A549 (cell line): ENCODE results near the gene SLC17A5. TPM values are rescaled to one million over a fixed set of nuclear protein-coding genes. Genes with fewer than 3 reads are reported as not detected.

Source experiments
- ATAC-seq, 2 experiments: fragments of 200-7000 bp in 1 of 2; fragments of >200 bp in 1 of 2; cut with Nextera tagmentation in 1 of 2; cut with Tn5 transposase in 1 of 2; 3 replicates each; pipeline versions ENCODE4 v1.8.0 to v1.9.1; 2018 to 2020; ENCODE audit warnings: mild to moderate bottlenecking in 1 of 2, moderate library complexity in 1 of 2
- CTCF ChIA-PET: fragments of 300-600 bp; sonication (Branson Sonifier 250); formaldehyde crosslinking; extraction: SDS; loops from one replicate; lab custom pipeline; 2021; ENCODE audit warnings: antibody characterized with exemption, inconsistent platforms; lab: Yijun Ruan, JAX
- POLR2A ChIA-PET: fragments of 350-600 bp; formaldehyde crosslinking; extraction: SDS; loops from one replicate; lab custom pipeline; 2021; ENCODE audit warnings: antibody characterized with exemption, inconsistent platforms; lab: Yijun Ruan, JAX
- DNase-seq, 2 experiments: peaks; one replicate each; pipeline versions ENCODE4 v3.0.0 to v3.0.0-alpha.2; 2011 to 2016; ENCODE audit warnings: low read depth in 1 of 2, low spot score in 1 of 2
- FAIRE-seq: peaks from 2 replicates; lab custom pipeline; 2011; peaks lifted over from hg19 to GRCh38; lab: Jason Lieb, UNC
- H3K27ac ChIP-seq, 2 experiments: fragments of >200 bp; sonication (Bioruptor Twin); formaldehyde crosslinking; 3 replicates each; pipeline ENCODE4 v1.5.1; 2016 to 2017
- H3K4me1 ChIP-seq: fragments of >200 bp; sonication (Bioruptor Twin); formaldehyde crosslinking; 3 replicates; pipeline ENCODE4 v1.6.1; 2016
- H3K4me2 ChIP-seq: fragments of >200 bp; sonication (Bioruptor Twin); formaldehyde crosslinking; 3 replicates; pipeline ENCODE4 v1.6.1; 2016
- H3K4me3 ChIP-seq: fragments of >200 bp; sonication (Bioruptor Twin); formaldehyde crosslinking; 3 replicates; pipeline ENCODE4 v1.5.1; 2016
- H3K9me3 ChIP-seq: fragments of >200 bp; sonication (Bioruptor Twin); formaldehyde crosslinking; 3 replicates; pipeline ENCODE4 v1.6.1; 2016
- CBX2 ChIP-seq: fragments of 200-600 bp; sonication (generic); IDR thresholded peaks from 2 replicates; pipeline ENCODE4 v1.6.1; 2016; ENCODE audit warnings: low read depth, mild to moderate bottlenecking, borderline replicate concordance
- CBX8 ChIP-seq: fragments of 200-600 bp; sonication (generic); IDR thresholded peaks from 2 replicates; pipeline ENCODE4 v1.6.1; 2016
- CHD2 ChIP-seq: fragments of 150-350 bp; IDR thresholded peaks from 2 replicates; pipeline ENCODE4 v1.6.1; 2014; ENCODE audit warnings: low read length; ENCODE audit not compliant: partially characterized antibody
- CHD4 ChIP-seq: fragments of 200-600 bp; sonication (generic); IDR thresholded peaks from 2 replicates; pipeline ENCODE4 v1.6.1; 2016; ENCODE audit warnings: antibody characterized with exemption, mild to moderate bottlenecking, borderline replicate concordance
- EHF ChIP-seq: fragments of 250-450 bp; sonication (Bioruptor Pico); IDR thresholded peaks from 2 replicates; pipeline ENCODE4 v1.5.0; 2020; ENCODE audit warnings: mild to moderate bottlenecking
- EHMT2 ChIP-seq: fragments of 200-600 bp; sonication (generic); IDR thresholded peaks from 2 replicates; pipeline ENCODE4 v1.6.1; 2016; ENCODE audit warnings: antibody characterized with exemption, low read depth, mild to moderate bottlenecking, moderate library complexity
- FOSB ChIP-seq: fragments of 250-450 bp; sonication (Bioruptor Pico); IDR thresholded peaks from 2 replicates; pipeline ENCODE4 v1.5.0; 2020; ENCODE audit warnings: mild to moderate bottlenecking, moderate library complexity
- FOSL2 ChIP-seq, 2 experiments: fragments of 450-650 bp in 1 of 2; fragments of >200 bp in 1 of 2; sonication (Bioruptor Twin) in 1 of 2; formaldehyde crosslinking; IDR thresholded peaks; 2 replicates each; pipeline versions ENCODE4 v1.5.0 to v1.6.1; 2016 to 2020; ENCODE audit warnings: mild to moderate bottlenecking in 1 of 2, moderate library complexity in 1 of 2
- HDAC2 ChIP-seq: fragments of 200-600 bp; sonication (generic); IDR thresholded peaks from 2 replicates; pipeline ENCODE4 v1.6.1; 2016
- JUNB ChIP-seq: fragments of >200 bp; sonication (Bioruptor Twin); formaldehyde crosslinking; IDR thresholded peaks from 2 replicates; pipeline ENCODE4 v1.6.1; 2016
- KDM5A ChIP-seq: fragments of 200-600 bp; sonication (generic); IDR thresholded peaks from 2 replicates; pipeline ENCODE4 v1.6.1; 2016; ENCODE audit warnings: antibody characterized with exemption, mild to moderate bottlenecking
- MAZ ChIP-seq: fragments of 150-350 bp; IDR thresholded peaks from 2 replicates; pipeline ENCODE4 v1.6.1; 2014; ENCODE audit warnings: antibody characterized with exemption, low read depth, low read length, borderline replicate concordance
- NFE2L2 ChIP-seq: fragments of 150-350 bp; conservative IDR thresholded peaks from 2 replicates; pipeline ENCODE4 v1.6.1; 2014; ENCODE audit warnings: low read length
- NPAS2 ChIP-seq: fragments of 250-450 bp; sonication (Bioruptor Pico); IDR thresholded peaks from 2 replicates; pipeline ENCODE4 v1.8.0; 2022; ENCODE audit warnings: mild to moderate bottlenecking, moderate library complexity, borderline replicate concordance
- NR3C1 ChIP-seq: fragments of >200 bp; sonication (Bioruptor Twin); formaldehyde crosslinking; IDR thresholded peaks from 3 replicates; pipeline ENCODE4 v1.6.1; 2017
- PHF8 ChIP-seq: fragments of 200-600 bp; sonication (generic); IDR thresholded peaks from 2 replicates; pipeline ENCODE4 v1.6.1; 2016; ENCODE audit warnings: low read depth, mild to moderate bottlenecking, antibody characterized with exemption, moderate library complexity, borderline replicate concordance
- POLR2AphosphoS2 ChIP-seq: conservative IDR thresholded peaks from 2 replicates; pipeline ENCODE4 v1.6.1; 2012; ENCODE audit warnings: low read length, improper control_type of control experiment, inconsistent platforms
- RAD21 ChIP-seq, 2 experiments: fragments of >200 bp in 1 of 2; sonication (Bioruptor Twin) in 1 of 2; formaldehyde crosslinking in 1 of 2; IDR thresholded peaks in 1 of 2; conservative IDR thresholded peaks in 1 of 2; 2 replicates in 1 of 2; 3 replicates in 1 of 2; pipeline ENCODE4 v1.6.1; 2012 to 2018; ENCODE audit warnings: inconsistent platforms in 1 of 2
- RARB ChIP-seq: fragments of 250-450 bp; sonication (Bioruptor Pico); IDR thresholded peaks from 2 replicates; pipeline ENCODE4 v1.8.0; 2021; ENCODE audit warnings: mild to moderate bottlenecking, moderate library complexity
- RCOR1 ChIP-seq: fragments of 150-350 bp; IDR thresholded peaks from 2 replicates; pipeline ENCODE4 v1.6.1; 2014; ENCODE audit warnings: antibody characterized with exemption, low read length, low read depth
- RFX5 ChIP-seq: fragments of 450-650 bp; IDR thresholded peaks from 2 replicates; pipeline ENCODE4 v1.7.1; 2014; ENCODE audit warnings: antibody characterized with exemption, mild to moderate bottlenecking, moderate library complexity
- TFCP2L1 ChIP-seq: fragments of 250-450 bp; sonication (Bioruptor Pico); IDR thresholded peaks from 2 replicates; pipeline ENCODE4 v1.5.0; 2021; ENCODE audit warnings: mild to moderate bottlenecking
- ZNF302 ChIP-seq: fragments of 250-450 bp; sonication (Bioruptor Pico); IDR thresholded peaks from 2 replicates; pipeline ENCODE4 v1.9.0; 2021; ENCODE audit warnings: inconsistent platforms, mild to moderate bottlenecking, moderate library complexity
- whole genome bisulfite sequencing: methylation state at CpG from one replicate; pipeline ENCODE4 v1.1.6; 2017; ENCODE audit errors: missing lambda C conversion rate; 5-methylcytosine and 5-hydroxymethylcytosine counted together
- polyA plus RNA-seq, 4 experiments: library from polyadenylated mRNA; depleted of rRNA in 3 of 4; stranded (reverse); fragments of >200 nt; fragmentation: RNase III in 1 of 4; extraction: RNeasy Plus Mini Kit Qiagen cat#74134 plus additional on column Dnase treatment in 1 of 4; gene quantifications; 2 replicates in 3 of 4; 3 replicates in 1 of 4; pipeline ENCODE4 v1.2.3, GENCODE V29; 2011 to 2017
- TF ChIP-seq, protein P1 (sequence below): fragments of >200 bp; sonication (Bioruptor Twin); formaldehyde crosslinking; IDR thresholded peaks from 2 replicates; pipeline ENCODE4 v1.6.1; 2016
- TF ChIP-seq, protein P2 (sequence below): fragments of 250-450 bp; sonication (Bioruptor Pico); IDR thresholded peaks from 2 replicates; pipeline ENCODE4 v1.5.0; 2020; ENCODE audit warnings: low read depth, mild to moderate bottlenecking, moderate library complexity
- TF ChIP-seq, protein P3 (sequence below): IDR thresholded peaks from 2 replicates; pipeline ENCODE4 v1.6.1; 2012
- TF ChIP-seq, protein P4 (sequence below): fragments of 200-600 bp; sonication (generic); IDR thresholded peaks from 2 replicates; pipeline ENCODE4 v1.6.1; 2016; ENCODE audit warnings: antibody characterized with exemption, mild to moderate bottlenecking, moderate library complexity

SLC17A5 gene
- polyA plus RNA-seq, 2 of the 4 experiments (the other 2 are of a cell fraction) = 10.0 to 10.6 TPM

DNA sequence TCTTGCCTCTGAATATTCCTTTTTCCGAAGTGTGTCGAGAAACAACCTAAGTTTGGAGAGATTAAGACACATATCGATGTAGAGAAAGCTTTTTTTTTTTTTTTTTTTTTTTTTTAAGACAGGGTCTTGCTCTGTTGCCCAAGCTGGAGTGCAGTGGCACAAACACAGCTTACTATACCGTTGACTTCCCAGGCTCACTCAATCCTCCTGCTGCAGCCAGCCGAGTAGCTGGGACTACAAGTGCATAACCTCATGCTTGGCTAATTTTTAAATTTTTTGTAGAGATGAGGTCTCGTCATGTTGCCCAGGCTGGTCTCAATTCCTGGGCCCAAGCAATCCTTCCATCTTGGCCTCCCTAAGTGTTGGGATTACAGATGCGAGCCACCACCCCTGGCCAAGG, 21.4 kb downstream of the SLC17A5 start:
- no peak overlapping the region for H3K4me3 ChIP-seq
- no peak for FAIRE-seq
- ATAC-seq = no peak
- 82% methylated on average over 7 of the region's 7 CpGs for WGBS
- DNase-seq = no peak
- H3K4me2 ChIP-seq = no peak overlapping the region
- CTCF ChIA-PET = interaction anchor here (0.7 to 2.7 kb wide), 4 partner anchors 9 to 101 kb away, joined by 3 to 10 read pairs (median 4); partner anchors contain the start of gene SLC17A5
- H3K4me1 ChIP-seq = no peaks in the 10 kb centered on the region
- no peak overlapping the region for H3K27ac ChIP-seq
- no peaks in the 10 kb centered on the region for H3K9me3 ChIP-seq
- TF ChIP-seq, protein P1, sequence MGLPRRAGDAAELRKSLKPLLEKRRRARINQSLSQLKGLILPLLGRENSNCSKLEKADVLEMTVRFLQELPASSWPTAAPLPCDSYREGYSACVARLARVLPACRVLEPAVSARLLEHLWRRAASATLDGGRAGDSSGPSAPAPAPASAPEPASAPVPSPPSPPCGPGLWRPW = no peak
- TF ChIP-seq CBX2 = no peak
- TF ChIP-seq NPAS2 (CRISPR knock-in tag) = no peak
- TF ChIP-seq NFE2L2 = no peak
- TF ChIP-seq RARB = no peak
- no peak for TF ChIP-seq FOSB (CRISPR knock-in tag)
- no peak for TF ChIP-seq HDAC2
- no peak for TF ChIP-seq JUNB
- no peak for TF ChIP-seq EHF (CRISPR knock-in tag)
- TF ChIP-seq CHD4 = no peak
- no peak for TF ChIP-seq POLR2AphosphoS2
- TF ChIP-seq RCOR1 = no peak
- no peak for TF ChIP-seq KDM5A
- TF ChIP-seq PHF8 = no peak
- TF ChIP-seq TFCP2L1 (CRISPR knock-in tag) = no peak
- TF ChIP-seq, protein P2, sequence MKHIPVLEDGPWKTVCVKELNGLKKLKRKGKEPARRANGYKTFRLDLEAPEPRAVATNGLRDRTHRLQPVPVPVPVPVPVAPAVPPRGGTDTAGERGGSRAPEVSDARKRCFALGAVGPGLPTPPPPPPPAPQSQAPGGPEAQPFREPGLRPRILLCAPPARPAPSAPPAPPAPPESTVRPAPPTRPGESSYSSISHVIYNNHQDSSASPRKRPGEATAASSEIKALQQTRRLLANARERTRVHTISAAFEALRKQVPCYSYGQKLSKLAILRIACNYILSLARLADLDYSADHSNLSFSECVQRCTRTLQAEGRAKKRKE (CRISPR knock-in tag) = no peak
- TF ChIP-seq RFX5 = no peak
- TF ChIP-seq, all 56 proteins: peak for 0
- POLR2A ChIA-PET = interaction anchor here (0.6 kb wide), 1 partner anchor 66 kb away, joined by 5 read pairs; no protein-coding TSS in a partner anchor

- ChIA-PET CTCF (interaction anchor here (0.7 to 2.7 kb wide), 4 partner anchors 10 to 102 kb away, joined by 3 to 10 read pairs (median 4); partner anchors contain the start of gene SLC17A5), POLR2A (interaction anchor here (0.6 kb wide), 1 partner anchor 66 kb away, joined by 5 read pairs; no protein-coding TSS in a partner anchor)
- TF ChIP-seq KDM5A (no peak), JUNB (no peak), CBX8 (no peak), EHF (CRISPR knock-in tag) (no peak), NFE2L2 (no peak), EHMT2 (no peak), ZNF302 (no peak), RARB (no peak), CHD2 (no peak), NPAS2 (CRISPR knock-in tag) (no peak), NR3C1 (no peak), MAZ (no peak), RFX5 (no peak), RAD21 (conservative IDR thresholded peaks at IDR 0.05 in 1 of 2, IDR thresholded peaks at IDR 0.05 in 1 of 2) (no peak), FOSL2 (IDR thresholded peaks at IDR 0.05) (no peak), FOSL2 (CRISPR knock-in tag; IDR thresholded peaks at IDR 0.05) (no peak)
- TF ChIP-seq, protein P2 (CRISPR knock-in tag) = no peak
- TF ChIP-seq, protein P3, sequence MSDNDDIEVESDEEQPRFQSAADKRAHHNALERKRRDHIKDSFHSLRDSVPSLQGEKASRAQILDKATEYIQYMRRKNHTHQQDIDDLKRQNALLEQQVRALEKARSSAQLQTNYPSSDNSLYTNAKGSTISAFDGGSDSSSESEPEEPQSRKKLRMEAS = no peak
- TF ChIP-seq, protein P4, sequence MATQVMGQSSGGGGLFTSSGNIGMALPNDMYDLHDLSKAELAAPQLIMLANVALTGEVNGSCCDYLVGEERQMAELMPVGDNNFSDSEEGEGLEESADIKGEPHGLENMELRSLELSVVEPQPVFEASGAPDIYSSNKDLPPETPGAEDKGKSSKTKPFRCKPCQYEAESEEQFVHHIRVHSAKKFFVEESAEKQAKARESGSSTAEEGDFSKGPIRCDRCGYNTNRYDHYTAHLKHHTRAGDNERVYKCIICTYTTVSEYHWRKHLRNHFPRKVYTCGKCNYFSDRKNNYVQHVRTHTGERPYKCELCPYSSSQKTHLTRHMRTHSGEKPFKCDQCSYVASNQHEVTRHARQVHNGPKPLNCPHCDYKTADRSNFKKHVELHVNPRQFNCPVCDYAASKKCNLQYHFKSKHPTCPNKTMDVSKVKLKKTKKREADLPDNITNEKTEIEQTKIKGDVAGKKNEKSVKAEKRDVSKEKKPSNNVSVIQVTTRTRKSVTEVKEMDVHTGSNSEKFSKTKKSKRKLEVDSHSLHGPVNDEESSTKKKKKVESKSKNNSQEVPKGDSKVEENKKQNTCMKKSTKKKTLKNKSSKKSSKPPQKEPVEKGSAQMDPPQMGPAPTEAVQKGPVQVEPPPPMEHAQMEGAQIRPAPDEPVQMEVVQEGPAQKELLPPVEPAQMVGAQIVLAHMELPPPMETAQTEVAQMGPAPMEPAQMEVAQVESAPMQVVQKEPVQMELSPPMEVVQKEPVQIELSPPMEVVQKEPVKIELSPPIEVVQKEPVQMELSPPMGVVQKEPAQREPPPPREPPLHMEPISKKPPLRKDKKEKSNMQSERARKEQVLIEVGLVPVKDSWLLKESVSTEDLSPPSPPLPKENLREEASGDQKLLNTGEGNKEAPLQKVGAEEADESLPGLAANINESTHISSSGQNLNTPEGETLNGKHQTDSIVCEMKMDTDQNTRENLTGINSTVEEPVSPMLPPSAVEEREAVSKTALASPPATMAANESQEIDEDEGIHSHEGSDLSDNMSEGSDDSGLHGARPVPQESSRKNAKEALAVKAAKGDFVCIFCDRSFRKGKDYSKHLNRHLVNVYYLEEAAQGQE = no peak
- Histone ChIP-seq H3K4me2 (no peak overlapping the region), H3K27ac (no peak overlapping the region), H3K4me1 (no peaks in the 10 kb centered on the region), H3K9me3 (no peaks in the 10 kb centered on the region), H3K4me3 (no peak overlapping the region)
- ATAC-seq = no peak
- no peak for FAIRE-seq
- 75% methylated on average over 5 of the region's 5 CpGs for WGBS
- no peak for DNase-seq
These were observed 21.9 kb downstream of the SLC17A5 start for GRCh38 chr6:73631849-73632248.
